ENCODE measurements around the gene AADACL4. TPM values are rescaled to one million over a fixed set of nuclear protein-coding genes. Genes with fewer than 3 reads are reported as not detected.

The AADACL4 gene
- total RNA-seq, 5 donors from 2014 or later (not counting 1 experiment from before 2014, with no cell fraction given) = not detected

DNA sequence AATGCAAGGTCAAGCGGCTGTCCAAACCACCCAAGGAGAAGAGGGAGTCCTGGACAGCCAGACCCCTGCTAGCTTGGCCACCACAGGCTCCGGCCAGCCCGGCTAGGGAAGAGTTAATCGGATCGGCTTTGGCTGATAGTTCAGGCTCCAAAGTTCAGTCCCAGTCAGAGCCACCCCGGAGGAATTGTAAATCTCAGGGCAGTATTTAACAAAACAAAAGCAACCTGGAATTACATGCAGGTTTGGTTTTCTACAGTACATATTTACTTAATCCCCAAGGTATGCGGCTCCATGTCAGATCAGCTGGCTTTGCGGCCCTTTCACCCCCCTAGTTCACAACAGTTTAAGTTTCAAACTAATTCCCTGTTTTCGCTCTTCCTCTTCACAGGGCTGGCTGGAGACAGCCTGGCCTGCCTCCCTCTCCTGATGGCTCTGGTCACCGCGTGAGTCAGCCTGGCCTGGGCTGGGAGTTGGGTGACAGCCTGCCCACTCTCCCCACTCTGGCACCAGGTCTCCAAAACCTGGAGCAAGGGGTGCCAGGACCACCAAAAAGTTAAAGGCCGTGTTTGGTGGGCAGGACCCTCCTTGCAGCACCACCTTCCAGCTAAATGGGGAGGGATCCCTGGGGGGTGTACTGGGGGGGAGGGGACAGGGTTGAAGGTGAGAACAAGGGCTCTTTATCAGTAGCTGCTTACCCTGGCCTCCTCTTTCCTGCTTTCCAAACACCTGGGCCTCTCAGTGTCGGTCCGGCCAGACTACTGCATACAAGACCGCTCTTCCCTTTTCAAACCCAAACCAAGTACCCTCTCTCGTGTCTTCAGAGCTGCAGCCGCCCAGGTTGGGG is 27.8 kb upstream of the AADACL4 start:
- Histone ChIP-seq H3K4me3 (ENCODE audit: control insufficient read depth in 1 of 2, extremely low read depth in 1 of 2, low read length in 1 of 2) (peak overlapping the region; percentile 87 to 95), H3K27me3 (replicated peaks in 1 of 2; ENCODE audit: control insufficient read depth in 2 of 2, extremely low read depth in 1 of 2, insufficient read depth in 2 of 2, low read length in 1 of 2) (peaks cover 0 to 15% of the 10 kb centered on the region in 2 experiments), H3K4me1 (ENCODE audit: control insufficient read depth in 1 of 2, extremely low read depth in 1 of 2, insufficient read depth in 2 of 2, low read length in 2 of 2) (peaks cover 14 to 57% of the 10 kb centered on the region in 2 experiments), H3K9me3 (no peaks in the 10 kb centered on the region), H3K36me3 (ENCODE audit: control insufficient read depth in 2 of 2, extremely low read depth in 1 of 2, insufficient read depth in 1 of 2, low read length in 1 of 2) (peaks cover 0 to 5% of the 10 kb centered on the region in 2 donors), H3K27ac (ENCODE audit: low read length) (peak overlapping the region; percentile 67)
- Mint-ChIP-seq H3K4me1 (peaks cover 70 to 82% (median 74%) of the 10 kb centered on the region in 3 donors), H3K36me3 (peaks cover 25% of the 10 kb centered on the region), H3K4me3 (peak overlapping the region; percentile 97 to 99 (median 98)), H3K9me3 (no peaks in the 10 kb centered on the region), H3K27me3 (peaks cover 0 to 2% of the 10 kb centered on the region in 2 donors), H3K27ac (peak overlapping the region; percentile 91)
- ChIA-PET CTCF (interaction anchor here (0.6 to 8.0 kb wide), 6 partner anchors 14 to 1035 kb away, joined by 3 to 47 read pairs (median 4); no protein-coding TSS in a partner anchor), POLR2A (interaction anchor here in 1 of 2 donors (0.5 kb wide), 1 partner anchor 177 kb away, joined by 3 read pairs; no protein-coding TSS in a partner anchor)
- ATAC-seq (replicated peaks in 1 of 4) (peak in 1 of 4 experiments; percentile 2), DNase-seq (peak in 4 of 35 experiments; percentile 4 to 28 (median 24))
- whole genome bisulfite sequencing (ENCODE audit: insufficient coverage) = 38% methylated on average over 8 of the region's 17 CpGs

DNA sequence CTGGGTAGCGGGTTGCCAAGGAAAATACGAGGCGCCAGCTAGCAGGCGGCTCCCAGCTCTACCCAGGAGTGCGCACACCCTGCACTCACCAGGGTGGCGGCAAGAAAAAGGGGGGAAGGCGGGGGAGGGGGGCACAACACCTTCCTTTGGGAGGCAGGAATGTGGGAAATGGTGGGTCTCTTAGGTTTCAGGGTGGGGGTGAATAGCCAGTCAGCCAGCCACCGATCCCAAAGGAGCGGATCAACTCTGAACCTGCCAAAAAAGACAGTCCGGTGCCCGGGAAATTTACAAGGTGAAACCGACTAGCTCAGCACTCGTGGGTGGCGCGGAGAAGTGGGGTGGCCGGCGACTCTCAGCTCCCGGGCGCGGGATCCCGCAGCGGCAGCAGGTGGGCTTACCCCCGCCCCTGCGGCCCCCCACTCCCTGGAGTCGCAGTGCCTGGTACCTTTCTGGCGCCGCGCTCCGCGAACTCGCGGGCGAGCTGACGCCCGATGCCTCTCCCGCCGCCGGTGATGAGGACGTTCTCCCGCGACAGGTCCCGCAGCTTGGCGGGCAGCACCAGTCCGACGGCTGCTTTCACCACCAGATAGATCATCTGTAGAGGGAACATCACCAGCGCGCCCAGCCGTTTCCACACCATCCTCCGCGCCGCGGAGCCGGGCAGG is 27.0 kb upstream of the AADACL4 start:
- 1% methylated on average over 40 of the region's 53 CpGs for WGBS (ENCODE audit: insufficient coverage)
- POLR2A ChIA-PET = interaction anchor here (0.5 to 0.6 kb wide), 3 partner anchors 36 to 1139 kb away, joined by 3 to 8 read pairs (median 3); no protein-coding TSS in a partner anchor
- Mint-ChIP-seq H3K4me3 (peak overlapping the region; percentile 97 to 99 (median 98)), H3K9me3 (no peaks in the 10 kb centered on the region), H3K4me1 (peaks cover 64 to 78% (median 73%) of the 10 kb centered on the region in 3 donors), H3K27ac (peak overlapping the region; percentile 91 to 94), H3K36me3 (peaks cover 20% of the 10 kb centered on the region), H3K27me3 (peaks cover 0 to 2% of the 10 kb centered on the region in 2 donors)
- CTCF ChIA-PET = interaction anchor here (0.6 to 8.0 kb wide), 6 partner anchors 12 to 1034 kb away, joined by 3 to 47 read pairs (median 4); no protein-coding TSS in a partner anchor
- H3K36me3 ChIP-seq (ENCODE audit: control insufficient read depth in 2 of 2, extremely low read depth in 1 of 2, insufficient read depth in 1 of 2, low read length in 1 of 2) = no peaks in the 10 kb centered on the region
- peaks cover 0 to 15% of the 10 kb centered on the region in 2 experiments for H3K27me3 ChIP-seq (replicated peaks in 1 of 2; ENCODE audit: control insufficient read depth in 2 of 2, extremely low read depth in 1 of 2, insufficient read depth in 2 of 2, low read length in 1 of 2)
- H3K9me3 ChIP-seq = no peaks in the 10 kb centered on the region
- ATAC-seq (replicated peaks in 1 of 4) (peak in 2 of 4 experiments; percentile 2 to 10), DNase-seq (peak in 8 of 35 experiments; percentile 7 to 48 (median 30))
- H3K27ac ChIP-seq (ENCODE audit: low read length) = peak overlapping the region; percentile 67
- H3K4me1 ChIP-seq (ENCODE audit: control insufficient read depth in 1 of 2, extremely low read depth in 1 of 2, insufficient read depth in 2 of 2, low read length in 2 of 2) = peaks cover 14 to 64% of the 10 kb centered on the region in 2 experiments
- H3K4me3 ChIP-seq (ENCODE audit: control insufficient read depth in 1 of 2, extremely low read depth in 1 of 2, low read length in 1 of 2) = peak overlapping the region; percentile 87 to 95

GRCh38 chr1:12617511-12617900 is 26.4 kb upstream of the AADACL4 start:
- no CpG with 5 or more reads among the region's 13 CpGs for WGBS (ENCODE audit: insufficient coverage)
- Mint-ChIP-seq H3K27ac (peak overlapping the region; percentile 91 to 94), H3K4me3 (peak overlapping the region; percentile 97 to 99 (median 98)), H3K36me3 (peaks cover 16% of the 10 kb centered on the region), H3K9me3 (no peaks in the 10 kb centered on the region), H3K27me3 (peaks cover 0 to 2% of the 10 kb centered on the region in 2 donors), H3K4me1 (peaks cover 60 to 73% (median 70%) of the 10 kb centered on the region in 3 donors)
- ATAC-seq (replicated peaks in 1 of 4) (peak in 1 of 4 experiments; percentile 62), DNase-seq (peak in 34 of 35 experiments; percentile 15 to 85 (median 50))
- ChIA-PET POLR2A (interaction anchor here (0.6 to 0.7 kb wide), 9 partner anchors 12 to 1138 kb away, joined by 3 to 18 read pairs (median 6); no protein-coding TSS in a partner anchor), CTCF (interaction anchor here (0.6 to 8.0 kb wide), 9 partner anchors 11 to 601 kb away, joined by 3 to 47 read pairs (median 5); no protein-coding TSS in a partner anchor)
- Histone ChIP-seq H3K27me3 (replicated peaks in 1 of 2; ENCODE audit: control insufficient read depth in 2 of 2, extremely low read depth in 1 of 2, insufficient read depth in 2 of 2, low read length in 1 of 2) (peaks cover 0 to 15% of the 10 kb centered on the region in 2 experiments), H3K27ac (ENCODE audit: low read length) (peak overlapping the region; percentile 67), H3K9me3 (no peaks in the 10 kb centered on the region), H3K4me3 (ENCODE audit: control insufficient read depth in 1 of 2, extremely low read depth in 1 of 2, low read length in 1 of 2) (peak overlapping the region; percentile 87 to 95), H3K36me3 (ENCODE audit: control insufficient read depth in 2 of 2, extremely low read depth in 1 of 2, insufficient read depth in 1 of 2, low read length in 1 of 2) (no peaks in the 10 kb centered on the region), H3K4me1 (ENCODE audit: control insufficient read depth in 1 of 2, extremely low read depth in 1 of 2, insufficient read depth in 2 of 2, low read length in 2 of 2) (peaks cover 14 to 64% of the 10 kb centered on the region in 2 experiments)

- H3K9me3 Mint-ChIP-seq = no peaks in the 10 kb centered on the region
- H3K27me3 ChIP-seq (replicated peaks in 1 of 2; ENCODE audit: control insufficient read depth in 2 of 2, extremely low read depth in 1 of 2, insufficient read depth in 2 of 2, low read length in 1 of 2) = peaks cover 0 to 16% of the 10 kb centered on the region in 2 experiments
- peak within 1 kb of the TSS; percentile 97 to 99 (median 98) for H3K4me3 Mint-ChIP-seq
- POLR2A ChIA-PET = interaction anchor here (0.6 to 1.0 kb wide), 9 partner anchors 13 to 692 kb away, joined by 3 to 18 read pairs (median 6); no protein-coding TSS in a partner anchor
- peaks cover 0 to 2% of the 10 kb centered on the region in 2 donors for H3K27me3 Mint-ChIP-seq
- CTCF ChIA-PET = interaction anchor here (0.6 to 8.0 kb wide), 14 partner anchors 12 to 601 kb away, joined by 3 to 47 read pairs (median 4); no protein-coding TSS in a partner anchor
- H3K27ac Mint-ChIP-seq = peak within 1 kb of the TSS; percentile 91 to 97
- H3K9me3 ChIP-seq = no peaks in the 10 kb centered on the region
- H3K4me1 Mint-ChIP-seq = peaks cover 54 to 67% (median 64%) of the 10 kb centered on the region in 3 donors
- peak; percentile 52 to 84 (median 68) for DNase-seq
- no peaks in the 10 kb centered on the region for H3K36me3 ChIP-seq (ENCODE audit: control insufficient read depth in 2 of 2, extremely low read depth in 1 of 2, insufficient read depth in 1 of 2, low read length in 1 of 2)
- under 1% methylated on average over 39 of the region's 69 CpGs for WGBS (ENCODE audit: insufficient coverage)
- peak; percentile 56 to 64 (median 58) for ATAC-seq (replicated peaks in 1 of 4)
- peak within 1 kb of the TSS; percentile 67 for H3K27ac ChIP-seq (ENCODE audit: low read length)
- H3K36me3 Mint-ChIP-seq = peaks cover 10% of the 10 kb centered on the region
- peak within 1 kb of the TSS; percentile 87 to 95 for H3K4me3 ChIP-seq (ENCODE audit: control insufficient read depth in 1 of 2, extremely low read depth in 1 of 2, low read length in 1 of 2)
- H3K4me1 ChIP-seq (ENCODE audit: control insufficient read depth in 1 of 2, extremely low read depth in 1 of 2, insufficient read depth in 2 of 2, low read length in 2 of 2) = peaks cover 14 to 64% of the 10 kb centered on the region in 2 experiments
Measured at GRCh38 chr1:12617901-12618660, 25.8 kb upstream of the AADACL4 start, which contains the start of gene DHRS3. Gene DHRS3 (minus strand): TSS chr1:12618210. CDS start chr1:12617348, 862 bp downstream.

- H3K27ac Mint-ChIP-seq = peak overlapping the region; percentile 90 to 97
- H3K9me3 Mint-ChIP-seq = no peaks in the 10 kb centered on the region
- peak overlapping the region; percentile 97 to 99 (median 98) for H3K4me3 Mint-ChIP-seq
- DNase-seq (no peak), ATAC-seq (replicated peaks in 1 of 4) (peak in 1 of 4 experiments; percentile 0)
- Histone ChIP-seq H3K27ac (ENCODE audit: low read length) (peak overlapping the region; percentile 67), H3K4me3 (ENCODE audit: control insufficient read depth in 1 of 2, extremely low read depth in 1 of 2, low read length in 1 of 2) (peak overlapping the region; percentile 87 to 95), H3K36me3 (ENCODE audit: control insufficient read depth in 2 of 2, extremely low read depth in 1 of 2, insufficient read depth in 1 of 2, low read length in 1 of 2) (no peaks in the 10 kb centered on the region), H3K9me3 (no peaks in the 10 kb centered on the region), H3K27me3 (replicated peaks in 1 of 2; ENCODE audit: control insufficient read depth in 2 of 2, extremely low read depth in 1 of 2, insufficient read depth in 2 of 2, low read length in 1 of 2) (peaks cover 0 to 16% of the 10 kb centered on the region in 2 experiments), H3K4me1 (ENCODE audit: control insufficient read depth in 1 of 2, extremely low read depth in 1 of 2, insufficient read depth in 2 of 2, low read length in 2 of 2) (peaks cover 14 to 62% of the 10 kb centered on the region in 2 experiments)
- peaks cover 4% of the 10 kb centered on the region for H3K36me3 Mint-ChIP-seq
- ChIA-PET POLR2A (interaction anchor here in 1 of 2 donors (1.0 kb wide), 1 partner anchor 14 kb away, joined by 3 read pairs; no protein-coding TSS in a partner anchor), CTCF (interaction anchor here (0.7 to 8.0 kb wide), 7 partner anchors 17 to 346 kb away, joined by 3 to 47 read pairs (median 4); no protein-coding TSS in a partner anchor)
- no CpG with 5 or more reads among the region's 6 CpGs for WGBS (ENCODE audit: insufficient coverage)
- peaks cover 0 to 2% of the 10 kb centered on the region in 2 donors for H3K27me3 Mint-ChIP-seq
- peaks cover 49 to 62% (median 59%) of the 10 kb centered on the region in 3 donors for H3K4me1 Mint-ChIP-seq
Measured at GRCh38 chr1:12618661-12618964, 25.3 kb upstream of the AADACL4 start.

Data from T-cell (primary cell).